WTC11 (cell line): ENCODE data around the gene PLA2G4E.

Experiments
- CTCF ChIP-seq: fragments of 200-600 bp; IDR thresholded peaks from 2 replicates; pipeline ENCODE4 v1.8.0; 2022; ENCODE audit warnings: antibody characterized with exemption
- NFYB ChIP-seq: sonication (generic); formaldehyde crosslinking; conservative IDR thresholded peaks from 2 replicates; pipeline ENCODE4 v1.8.0; 2022; ENCODE audit warnings: low read depth, missing genetic modification reagents
- TEAD4 ChIP-seq: sonication (generic); formaldehyde crosslinking; IDR thresholded peaks from 2 replicates; pipeline ENCODE4 v1.8.0; 2022; ENCODE audit warnings: mild to moderate bottlenecking, missing genetic modification reagents

- TF ChIP-seq CTCF (no peak), NFYB (CRISPR knock-in tag) (no peak), TEAD4 (CRISPR knock-in tag) (no peak)
Observed at GRCh38 chr15:41932101-41932500, 88.7 kb downstream of the PLA2G4E start.
